OCI-M2 (cell line): ENCODE results near the gene PELI2.

Experiments
- DNase-seq: peaks from one replicate; lab custom pipeline; 2025; ENCODE audit not compliant: unreplicated experiment; lab: John Stamatoyannopoulos, UW

PELI2 gene

DNA sequence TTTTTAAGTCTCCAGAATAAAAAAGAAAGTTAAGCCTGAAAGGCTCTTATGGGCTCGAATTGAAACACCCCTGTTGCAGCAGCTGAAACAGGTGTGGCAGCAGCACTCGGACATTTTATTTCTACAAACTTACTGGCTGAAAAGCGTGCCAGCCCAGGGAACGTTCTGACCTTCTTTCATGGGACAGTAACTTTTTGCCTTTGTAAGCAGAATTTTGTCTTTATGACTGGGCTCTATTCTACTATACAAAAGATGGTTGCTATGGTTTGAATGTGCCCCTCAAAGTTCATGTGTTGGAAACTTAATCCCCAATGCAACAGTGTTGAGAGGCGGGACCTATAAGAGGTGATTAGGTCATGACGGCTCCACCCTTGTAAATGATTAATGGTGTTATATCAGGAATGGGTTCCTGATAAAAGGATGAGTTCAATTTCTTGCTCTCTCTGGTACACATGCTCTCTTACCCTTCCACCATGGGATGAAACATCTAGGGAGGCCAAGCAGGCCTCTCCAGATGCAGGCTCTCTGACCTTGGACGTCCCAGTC is 52.7 kb downstream of the PELI2 start:
- no peak for DNase-seq

DNA sequence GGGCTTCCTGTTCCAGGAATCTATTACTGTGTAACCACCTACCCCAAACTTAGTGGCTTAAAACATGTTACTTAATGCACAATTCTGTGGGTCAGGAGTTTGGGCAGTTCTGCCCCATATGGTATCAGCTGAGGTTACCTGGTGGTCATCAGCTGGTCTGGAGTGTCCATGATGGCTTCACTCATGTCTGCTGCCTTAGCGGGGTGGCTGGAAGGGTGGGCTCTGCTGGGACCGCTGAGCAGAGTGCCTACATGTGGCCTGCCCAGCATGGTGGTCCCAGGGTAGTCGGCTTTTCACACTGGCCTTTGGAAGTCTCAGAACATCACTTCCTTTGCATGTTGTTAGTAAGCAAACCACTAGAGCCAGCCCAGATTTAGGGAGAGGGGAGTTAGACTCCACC is 53.9 kb downstream of the PELI2 start:
- no peak for DNase-seq

DNA sequence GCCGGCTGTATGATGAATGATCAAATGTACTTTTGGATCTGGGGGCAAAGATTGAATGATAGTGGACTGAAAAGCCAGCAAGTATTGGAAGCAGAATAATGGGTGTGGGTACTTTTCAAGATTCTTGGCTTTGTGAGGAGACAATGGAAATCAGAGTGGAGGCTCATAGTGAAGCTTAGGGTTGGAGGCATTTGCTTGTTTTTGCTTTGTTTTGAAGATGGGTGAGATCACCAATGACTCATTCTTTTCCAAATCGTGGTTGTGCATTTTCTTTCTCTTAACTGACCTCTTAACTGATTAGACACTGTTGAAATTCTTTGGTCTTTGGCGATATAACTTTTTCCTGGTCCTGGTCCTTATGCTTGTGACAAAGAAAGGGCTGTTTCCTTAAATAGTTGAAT is 54.4 kb downstream of the PELI2 start:
- DNase-seq = no peak

DNA sequence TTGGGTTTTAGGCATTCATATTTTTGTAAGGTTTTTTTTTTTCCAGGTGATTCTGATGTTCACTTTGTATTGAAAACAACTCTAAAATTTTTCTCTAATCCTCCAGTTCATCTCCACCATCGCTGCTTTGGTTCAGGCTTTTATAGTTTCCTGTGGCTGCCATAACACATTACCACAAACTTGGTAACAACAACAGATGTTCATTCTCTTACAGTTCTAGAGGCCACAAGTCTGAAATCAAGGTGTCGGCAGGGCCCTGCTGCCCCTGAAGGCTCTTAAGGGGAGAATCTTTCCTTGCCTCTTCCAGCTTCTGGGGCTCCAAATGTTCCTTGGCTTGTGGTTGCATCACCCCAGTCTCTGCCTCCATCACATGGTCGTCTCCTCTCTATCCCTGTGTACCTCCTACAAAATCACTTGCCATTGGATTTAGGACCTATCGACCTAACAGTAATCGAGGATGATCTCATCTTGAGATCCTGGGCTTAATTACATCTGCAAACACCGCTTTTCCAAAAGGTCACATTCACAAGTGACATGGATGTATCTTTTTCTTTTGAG is 55.2 kb downstream of the PELI2 start:
- no peak for DNase-seq

DNA sequence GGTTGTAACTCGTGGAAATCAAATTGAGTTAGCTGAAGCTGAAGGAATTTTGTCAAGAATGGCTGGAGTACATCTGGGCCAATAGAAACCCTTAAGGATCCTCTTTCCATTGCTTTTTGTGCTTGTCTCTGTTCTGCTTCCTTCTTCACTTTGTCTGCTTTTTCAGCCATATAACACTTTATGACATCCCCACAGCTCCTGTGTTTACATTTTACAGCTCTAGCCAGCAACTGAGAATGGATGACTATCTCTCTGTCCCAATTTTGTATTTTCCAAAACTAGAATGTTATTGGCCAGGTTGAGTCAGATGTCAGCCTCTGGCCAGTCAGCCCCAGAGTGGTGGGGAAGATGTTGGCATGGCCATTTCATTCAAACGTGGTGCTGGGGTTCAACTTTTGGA is 57.6 kb downstream of the PELI2 start:
- no peak for DNase-seq

DNA sequence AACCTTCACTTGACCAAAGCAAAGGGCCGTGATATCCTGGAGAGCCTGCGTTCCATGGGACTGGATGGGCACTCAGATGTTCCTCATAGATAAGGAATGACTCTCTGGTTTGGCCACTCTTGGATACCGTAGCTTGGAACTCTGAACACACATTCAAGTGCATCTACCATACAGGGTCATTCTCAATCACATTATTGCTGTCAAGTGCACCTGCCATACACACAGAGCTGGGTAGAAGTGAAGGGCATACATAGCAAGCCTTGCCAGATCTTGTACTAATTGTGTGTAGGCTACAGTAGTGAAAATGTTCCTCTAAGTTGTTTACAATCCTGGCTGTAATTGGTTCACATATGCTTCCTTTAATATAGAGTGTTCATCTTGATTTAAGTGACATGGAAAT is 58.3 kb downstream of the PELI2 start:
- no peak for DNase-seq

DNA sequence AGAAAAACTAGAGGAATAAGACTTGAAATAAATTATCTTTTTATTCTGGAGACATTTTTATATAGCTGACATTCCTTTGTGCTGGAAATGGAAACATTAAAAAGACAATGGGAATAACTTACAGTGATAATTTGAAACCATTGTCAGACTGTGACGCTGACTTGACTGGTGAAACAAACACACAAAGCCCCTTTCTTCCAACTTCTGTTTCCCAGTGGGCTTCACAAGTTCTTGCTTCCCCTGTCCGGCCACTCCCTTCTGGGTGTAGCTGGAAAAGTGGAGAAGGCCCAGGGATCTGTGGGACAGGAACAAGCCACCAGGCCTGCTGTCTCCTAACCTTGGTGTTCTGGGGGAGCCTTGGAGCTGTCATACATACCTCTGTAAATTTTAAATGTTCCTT is 58.8 kb downstream of the PELI2 start:
- no peak for DNase-seq

DNA sequence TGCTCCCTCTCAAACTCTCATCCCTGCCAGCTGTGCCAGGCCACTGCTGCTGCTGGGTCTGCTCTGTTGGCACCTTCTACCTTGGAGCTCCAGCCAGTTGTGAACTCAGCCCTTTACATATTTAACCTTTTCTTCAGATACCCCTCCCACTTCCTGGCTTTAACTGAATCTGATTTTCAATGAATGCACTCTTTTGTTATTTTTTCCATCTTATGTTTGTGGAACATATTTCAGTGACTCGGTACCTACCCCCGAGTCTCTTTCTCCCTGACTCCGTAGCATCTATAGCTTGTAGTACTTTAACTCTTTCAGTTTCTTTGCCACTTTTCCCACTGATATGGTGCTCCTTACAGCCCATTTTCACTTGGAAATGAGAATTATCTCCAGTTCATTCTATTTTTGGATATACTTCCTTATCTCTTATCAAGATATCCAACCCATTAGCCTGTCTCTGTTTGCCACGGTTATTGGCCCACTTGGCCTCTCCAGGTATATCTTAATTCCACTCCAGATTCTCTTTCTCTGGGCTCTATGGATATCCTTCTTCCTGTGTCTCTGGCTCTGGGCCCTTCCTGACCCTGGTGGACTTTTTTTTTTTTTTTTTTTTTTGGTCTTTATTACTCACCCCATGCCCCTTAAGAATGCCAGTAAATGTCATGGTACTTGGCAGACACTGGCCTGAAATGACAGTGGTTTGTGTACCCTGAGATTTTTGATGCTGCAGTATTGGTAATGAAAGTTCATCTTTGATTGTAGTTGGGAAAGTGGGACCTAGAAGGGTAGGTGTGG is 62.7 kb downstream of the PELI2 start:
- DNase-seq = no peak

DNA sequence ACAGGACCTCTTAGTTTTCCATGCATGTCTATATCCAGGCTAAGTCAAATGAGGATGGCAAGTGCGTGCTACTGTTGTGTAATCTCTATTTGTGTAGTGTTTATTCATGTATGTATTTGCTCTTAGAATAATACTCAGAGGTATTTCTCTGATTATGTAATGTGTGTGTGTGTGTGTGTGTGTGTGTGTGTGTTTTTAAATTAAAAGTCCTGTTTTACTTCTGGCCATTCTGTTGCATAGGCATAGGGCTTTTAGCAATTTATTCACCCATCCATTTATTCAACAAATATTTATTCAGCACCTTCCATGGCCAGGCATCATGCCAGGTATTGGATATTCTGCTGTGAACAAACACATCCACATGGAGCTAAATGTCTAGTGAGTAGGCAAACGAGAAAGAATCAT is 63.5 kb downstream of the PELI2 start:
- no peak for DNase-seq

DNA sequence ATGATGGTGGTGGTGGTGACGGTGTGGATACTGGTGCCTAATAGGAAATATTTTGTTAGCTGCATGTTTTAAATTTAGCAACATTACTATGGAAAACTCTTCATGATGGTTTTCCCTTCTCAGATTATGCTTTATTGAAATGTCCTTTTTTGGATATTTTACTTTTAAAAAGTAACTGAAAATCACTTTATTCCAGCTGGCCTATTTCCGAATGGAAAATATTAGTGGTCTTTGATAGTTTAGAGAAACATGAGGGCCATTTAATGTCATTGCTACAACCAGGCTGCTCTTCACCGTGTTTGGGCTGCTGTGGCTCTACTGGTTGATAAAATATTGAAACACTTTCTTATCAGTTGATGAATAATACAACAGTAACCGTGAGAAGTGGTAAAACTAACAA is 64.2 kb downstream of the PELI2 start:
- no peak for DNase-seq

DNA sequence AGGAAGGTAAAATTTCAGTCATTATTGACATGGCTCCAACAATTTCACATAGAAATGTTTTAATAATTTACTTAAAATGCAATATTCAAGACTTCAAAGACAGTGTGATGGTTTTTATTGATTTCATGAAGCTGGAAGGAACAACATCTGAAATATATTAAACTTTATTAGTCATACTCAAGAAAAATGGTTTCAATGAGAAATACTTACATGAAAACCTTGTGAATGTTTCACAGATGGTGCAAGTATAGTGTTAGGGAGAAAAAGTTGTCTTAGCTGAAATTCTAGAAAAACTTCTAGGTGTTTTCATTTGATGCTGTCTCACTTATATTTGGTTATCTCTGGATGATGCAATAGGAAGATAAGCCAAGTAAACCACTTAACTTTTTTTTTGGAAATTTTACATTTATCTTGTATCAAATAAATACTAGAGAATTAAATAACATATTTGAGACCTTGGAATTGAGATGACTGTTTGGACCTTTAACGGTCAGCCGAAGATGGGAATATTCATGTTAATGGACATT is 65.5 kb downstream of the PELI2 start:
- no peak for DNase-seq

DNA sequence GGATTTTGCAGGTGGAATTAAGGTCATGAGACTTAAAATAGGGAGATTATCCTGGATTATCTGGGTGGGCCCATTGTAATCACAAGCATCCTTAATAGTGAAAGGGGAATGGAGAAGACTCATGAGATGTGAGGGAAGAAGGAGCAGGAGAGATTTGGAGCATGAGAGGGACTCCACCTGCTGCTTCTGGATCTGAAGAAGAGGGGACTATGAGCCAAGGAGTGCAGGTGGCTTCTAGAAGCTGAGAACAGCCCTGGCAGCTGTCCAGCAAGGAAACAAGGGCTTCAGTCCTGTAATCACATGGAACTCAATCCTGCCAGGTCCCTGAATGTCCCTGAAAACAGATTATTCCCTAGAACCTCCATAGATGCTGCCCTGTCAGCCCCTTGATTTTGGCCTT is 67.8 kb downstream of the PELI2 start:
- no peak for DNase-seq

DNA sequence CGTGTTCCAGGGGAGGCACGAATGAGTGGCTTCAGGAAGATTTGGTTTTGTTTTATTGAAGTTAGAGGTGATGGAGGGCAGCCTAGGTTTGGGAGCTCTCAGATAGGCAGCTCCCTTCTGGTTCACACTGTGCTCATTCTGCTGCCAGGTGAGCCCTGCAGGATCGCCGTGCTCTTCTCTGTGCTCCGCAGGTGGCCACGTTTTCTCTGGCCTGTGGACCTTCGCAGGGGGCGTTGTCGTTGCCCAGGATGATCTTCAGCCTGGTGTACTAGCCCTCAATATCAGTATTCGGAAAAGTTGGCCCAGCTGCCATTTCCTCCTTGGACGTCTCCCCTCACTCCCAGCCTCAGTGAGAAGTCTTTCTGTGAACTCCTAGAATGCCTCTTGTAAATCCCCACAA is 69.5 kb downstream of the PELI2 start:
- DNase-seq = no peak

DNA sequence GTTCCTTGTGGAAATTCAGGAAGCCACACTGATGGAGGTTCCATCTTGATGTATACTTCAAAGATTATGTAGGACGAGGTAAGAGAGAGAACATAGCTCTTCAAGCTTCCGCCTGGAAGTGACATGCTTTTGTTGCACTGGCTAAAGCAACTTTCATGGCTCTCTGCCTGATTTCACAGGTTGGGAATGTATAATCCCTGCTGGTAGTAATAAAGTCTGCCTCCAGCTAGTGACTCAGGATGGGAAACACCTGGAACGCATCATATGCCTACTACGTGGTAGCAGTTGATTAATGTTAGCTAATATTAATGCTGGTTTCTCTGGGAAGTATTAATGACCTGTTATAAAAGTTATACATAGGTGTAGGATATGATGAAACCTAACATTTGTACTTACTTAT is 71.1 kb downstream of the PELI2 start:
- no peak for DNase-seq

DNA sequence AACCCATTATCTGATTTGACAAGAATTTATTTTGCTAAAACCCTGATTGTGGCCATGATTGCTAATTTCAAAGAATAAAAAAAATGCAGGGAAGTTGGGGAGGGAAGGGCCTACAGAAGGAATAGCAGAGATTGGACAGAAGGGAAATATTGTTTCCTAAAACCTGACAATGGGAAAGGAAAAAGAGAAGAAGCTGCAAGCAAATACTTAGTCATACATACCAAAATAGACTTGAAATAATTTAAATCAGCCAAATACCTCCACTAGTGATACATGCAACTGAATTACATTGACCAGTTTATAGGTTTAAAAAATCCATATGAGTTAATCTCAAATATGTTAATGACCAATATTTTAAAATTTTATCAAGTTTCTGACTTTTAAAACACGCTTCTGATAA is 75.1 kb downstream of the PELI2 start:
- DNase-seq = no peak

DNA sequence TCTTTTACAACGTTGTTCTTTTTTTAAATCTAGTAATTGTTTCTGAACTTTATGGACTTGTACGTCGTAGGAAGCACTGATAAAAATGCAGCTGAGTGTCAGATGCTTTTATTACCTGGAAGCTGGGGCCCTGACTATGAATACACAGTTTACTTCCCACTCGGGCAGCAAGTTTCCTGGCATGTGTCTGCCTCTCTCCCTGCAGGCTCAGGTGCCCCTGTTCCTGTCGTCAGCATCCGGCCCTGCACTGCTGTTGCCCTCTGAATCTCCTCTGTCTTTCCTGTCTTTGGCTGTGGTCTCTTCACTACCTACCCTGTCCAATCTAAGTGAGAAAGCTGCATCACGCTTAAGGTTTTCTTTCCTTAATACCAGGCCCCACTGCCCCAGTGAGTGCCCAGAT is 75.8 kb downstream of the PELI2 start:
- DNase-seq = no peak

DNA sequence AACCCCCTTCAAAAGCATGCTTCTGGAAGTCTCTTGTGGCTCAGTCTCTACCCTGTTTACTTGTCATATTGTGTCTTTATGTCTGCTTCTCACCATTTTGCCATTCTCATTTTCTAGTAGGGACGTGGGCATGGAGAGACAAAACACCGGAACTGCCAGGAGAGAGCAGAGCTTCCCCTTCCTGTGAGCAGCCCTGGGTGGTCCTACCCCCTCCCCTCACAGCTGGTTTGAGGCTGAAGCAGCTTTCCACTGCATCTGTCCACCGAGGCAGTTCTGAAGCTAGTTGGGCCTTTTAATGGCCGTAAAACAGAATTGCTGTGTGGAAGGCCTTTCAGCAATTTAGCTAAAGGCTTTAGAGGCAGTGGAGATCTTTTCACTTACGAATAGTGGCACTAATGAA is 77.0 kb downstream of the PELI2 start:
- no peak for DNase-seq

DNA sequence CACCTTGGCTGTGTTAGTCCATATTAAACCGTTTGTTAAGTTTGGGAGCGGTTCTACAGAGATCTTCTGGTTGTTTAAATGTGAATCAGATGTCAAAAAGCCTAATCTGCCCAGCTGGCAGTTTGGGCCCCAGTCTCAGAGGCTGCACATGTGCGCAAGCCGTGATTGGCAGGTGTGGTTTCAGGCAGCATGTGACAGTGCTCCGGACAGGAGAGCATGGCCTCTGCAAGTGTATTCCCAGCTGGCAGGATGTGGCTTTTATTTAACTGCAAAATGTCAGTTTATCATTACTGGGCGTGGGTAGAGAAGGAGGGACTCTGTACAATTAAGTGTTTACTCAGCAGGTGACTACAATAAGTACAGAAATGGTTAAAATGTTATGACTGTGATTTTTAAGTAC is 77.5 kb downstream of the PELI2 start:
- DNase-seq = no peak

DNA sequence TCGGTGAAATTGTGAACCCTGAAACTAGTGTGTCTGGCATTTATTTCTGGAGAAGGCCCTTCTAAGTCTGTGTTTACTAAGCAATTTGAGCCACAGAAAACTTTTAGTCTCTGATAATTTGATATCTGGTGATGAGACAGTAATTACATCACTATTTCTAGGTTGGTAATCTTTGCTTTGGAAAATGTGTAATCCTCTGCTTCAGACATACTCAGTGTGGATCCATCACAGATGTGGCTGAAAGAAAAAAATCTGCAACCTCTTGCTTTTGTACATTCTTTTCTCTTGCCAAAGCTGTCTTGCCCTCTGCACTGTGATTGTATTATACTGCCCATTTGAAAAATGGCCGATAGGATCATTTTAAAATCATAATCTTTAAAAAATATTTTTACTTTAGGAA is 78.1 kb downstream of the PELI2 start:
- no peak for DNase-seq

DNA sequence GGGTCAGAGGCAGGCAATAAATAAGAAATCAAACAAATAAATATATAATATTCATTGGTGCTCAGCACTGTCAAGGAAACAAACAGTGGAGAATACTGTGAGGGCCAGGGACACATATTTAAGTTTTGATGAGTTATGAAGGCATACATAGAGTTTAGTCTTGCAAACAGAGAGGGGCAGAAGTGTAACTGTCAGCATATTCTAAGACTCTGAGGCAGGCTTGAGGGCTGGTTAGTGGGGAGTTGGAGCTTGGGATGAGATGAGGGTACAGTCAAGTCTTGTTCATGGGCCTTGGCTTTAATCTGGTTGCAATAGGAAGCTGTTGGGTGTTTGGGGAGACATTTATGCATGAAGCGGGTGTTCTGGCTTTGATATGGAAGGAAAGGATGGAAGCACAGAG is 78.9 kb downstream of the PELI2 start:
- no peak for DNase-seq

DNA sequence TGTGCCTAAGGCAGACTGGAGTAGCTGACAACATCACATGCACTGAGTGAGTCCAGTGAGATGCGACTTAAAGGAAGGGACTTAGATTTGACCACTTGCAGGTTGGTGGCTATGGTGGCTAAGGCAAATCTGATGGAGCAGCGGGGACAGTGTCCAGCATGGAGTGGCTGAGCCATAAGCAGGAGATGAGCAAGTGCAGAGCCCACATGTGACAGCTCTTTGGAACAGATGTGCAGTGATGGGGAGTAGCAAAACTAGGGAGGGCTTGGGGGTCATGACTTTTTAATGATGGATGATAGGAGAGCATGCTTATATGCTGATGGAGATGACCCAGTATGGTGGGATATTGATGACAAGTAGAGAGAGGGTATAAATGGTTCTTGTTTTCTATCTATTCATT is 80.2 kb downstream of the PELI2 start:
- DNase-seq = no peak

DNA sequence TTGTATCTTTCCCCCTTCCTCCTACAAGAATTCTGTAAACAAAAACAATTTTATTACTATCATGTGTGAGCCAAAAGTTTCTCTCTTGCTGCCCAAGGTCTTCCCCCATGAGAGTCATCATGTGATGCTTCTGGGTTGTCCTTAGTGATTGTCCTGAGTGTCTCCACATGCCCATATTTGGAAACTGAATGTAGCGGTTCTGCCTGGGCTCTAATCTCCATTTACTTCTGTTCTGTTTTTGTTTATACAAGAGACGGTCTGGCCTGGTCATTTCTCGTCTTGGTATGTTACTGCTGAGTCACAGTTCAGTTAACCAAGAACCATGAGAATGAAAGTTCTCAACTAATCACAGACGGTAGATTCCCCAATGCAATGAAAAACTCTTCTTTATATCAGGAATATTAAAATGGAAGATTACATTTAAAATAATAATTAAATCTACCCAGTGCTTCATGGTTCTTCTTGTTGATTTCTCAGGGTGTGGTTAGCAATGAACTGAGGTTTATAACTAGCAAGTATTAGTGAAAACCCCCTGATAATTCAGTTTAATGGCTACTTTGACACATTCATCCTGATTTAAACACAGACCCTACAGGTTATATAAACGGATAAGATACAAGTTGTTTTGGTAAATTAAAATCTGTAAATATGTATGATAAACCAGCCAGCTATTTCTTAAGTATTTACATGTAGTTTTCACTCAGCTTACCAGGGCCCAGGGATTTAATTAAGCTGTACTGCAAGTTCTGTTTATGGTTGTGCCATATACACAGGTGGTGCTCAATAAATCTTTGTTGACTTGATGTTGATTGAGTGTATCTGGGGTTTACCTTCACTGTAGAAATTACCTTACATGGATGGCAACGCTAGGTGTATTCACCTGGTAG is 81.1 kb downstream of the PELI2 start:
- DNase-seq = no peak
